ENCODE results near the gene HEBP2. TPM values are rescaled to one million over a fixed set of nuclear protein-coding genes. Genes with fewer than 3 reads are reported as not detected.

Gene HEBP2
- total and polyA plus RNA-seq, 7 donors, result 19.6 to 133 (median 83.9) TPM

DNA sequence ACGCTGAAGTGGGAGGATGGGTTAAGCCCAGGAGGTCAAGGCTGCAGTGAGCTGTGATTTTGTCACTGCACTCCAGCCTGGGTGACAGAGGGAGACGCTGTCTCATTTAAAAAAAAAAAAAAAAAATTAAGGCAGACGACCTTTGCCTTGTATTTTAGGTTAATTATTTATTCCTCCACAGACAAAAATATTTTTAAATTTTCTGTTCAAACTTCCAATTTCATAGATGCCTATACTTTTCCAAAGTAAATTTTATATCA lies 32.6 kb upstream of the HEBP2 start:
- WGBS, 3 donors, result 47 to 52% (median 49%) methylated on average over 3 of the region's 3 CpGs
- intact Hi-C loops (cut with DNase I), result no loop called here
- Histone ChIP-seq H3K4me3 (no peak overlapping the region), H3K27me3 (ENCODE audit: insufficient read depth in 3 of 3, low read length in 2 of 3) (no peaks in the 10 kb centered on the region), H3K36me3 (ENCODE audit: insufficient read depth in 1 of 2, low read depth in 1 of 2) (no peaks in the 10 kb centered on the region), H3K27ac (no peak overlapping the region), H3K9me3 (no peaks in the 10 kb centered on the region), H3K4me1 (no peaks in the 10 kb centered on the region)
- TF ChIP-seq, protein P1, sequence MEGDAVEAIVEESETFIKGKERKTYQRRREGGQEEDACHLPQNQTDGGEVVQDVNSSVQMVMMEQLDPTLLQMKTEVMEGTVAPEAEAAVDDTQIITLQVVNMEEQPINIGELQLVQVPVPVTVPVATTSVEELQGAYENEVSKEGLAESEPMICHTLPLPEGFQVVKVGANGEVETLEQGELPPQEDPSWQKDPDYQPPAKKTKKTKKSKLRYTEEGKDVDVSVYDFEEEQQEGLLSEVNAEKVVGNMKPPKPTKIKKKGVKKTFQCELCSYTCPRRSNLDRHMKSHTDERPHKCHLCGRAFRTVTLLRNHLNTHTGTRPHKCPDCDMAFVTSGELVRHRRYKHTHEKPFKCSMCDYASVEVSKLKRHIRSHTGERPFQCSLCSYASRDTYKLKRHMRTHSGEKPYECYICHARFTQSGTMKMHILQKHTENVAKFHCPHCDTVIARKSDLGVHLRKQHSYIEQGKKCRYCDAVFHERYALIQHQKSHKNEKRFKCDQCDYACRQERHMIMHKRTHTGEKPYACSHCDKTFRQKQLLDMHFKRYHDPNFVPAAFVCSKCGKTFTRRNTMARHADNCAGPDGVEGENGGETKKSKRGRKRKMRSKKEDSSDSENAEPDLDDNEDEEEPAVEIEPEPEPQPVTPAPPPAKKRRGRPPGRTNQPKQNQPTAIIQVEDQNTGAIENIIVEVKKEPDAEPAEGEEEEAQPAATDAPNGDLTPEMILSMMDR (IDR thresholded peaks at IDR 0.05), result no peak
- ATAC-seq (no peak), DNase-seq (no peak)

DNA sequence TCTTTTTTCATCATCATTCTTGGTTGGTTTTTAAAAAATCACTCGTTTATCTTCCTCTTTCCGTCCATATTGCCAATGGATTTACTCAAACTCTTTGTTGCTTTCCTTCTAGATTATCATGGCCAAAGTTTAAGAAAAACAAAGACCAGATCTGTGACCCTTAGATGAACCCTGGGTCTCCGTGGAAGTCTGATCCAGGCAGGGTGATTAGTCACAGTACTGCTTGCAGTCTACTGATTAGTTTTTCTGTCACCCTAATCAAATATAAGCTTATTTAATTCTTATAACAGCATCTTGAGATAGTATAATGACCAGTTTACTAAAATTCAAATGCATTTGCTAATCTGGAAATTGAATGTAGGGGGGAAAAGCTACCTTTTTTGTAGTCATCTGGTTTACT lies 32.3 kb upstream of the HEBP2 start:
- Histone ChIP-seq H3K9me3 (no peaks in the 10 kb centered on the region), H3K4me1 (no peaks in the 10 kb centered on the region), H3K27me3 (ENCODE audit: insufficient read depth in 3 of 3, low read length in 2 of 3) (no peaks in the 10 kb centered on the region), H3K27ac (no peak overlapping the region), H3K4me3 (no peak overlapping the region), H3K36me3 (ENCODE audit: insufficient read depth in 1 of 2, low read depth in 1 of 2) (no peaks in the 10 kb centered on the region)
- ATAC-seq (no peak), DNase-seq (no peak)
- WGBS, 3 donors, result 24 to 32% (median 28%) methylated on average over 3 of the region's 3 CpGs
- intact Hi-C loops (cut with DNase I), result no loop called here
- TF ChIP-seq, protein P1 (IDR thresholded peaks at IDR 0.05), result no peak

DNA sequence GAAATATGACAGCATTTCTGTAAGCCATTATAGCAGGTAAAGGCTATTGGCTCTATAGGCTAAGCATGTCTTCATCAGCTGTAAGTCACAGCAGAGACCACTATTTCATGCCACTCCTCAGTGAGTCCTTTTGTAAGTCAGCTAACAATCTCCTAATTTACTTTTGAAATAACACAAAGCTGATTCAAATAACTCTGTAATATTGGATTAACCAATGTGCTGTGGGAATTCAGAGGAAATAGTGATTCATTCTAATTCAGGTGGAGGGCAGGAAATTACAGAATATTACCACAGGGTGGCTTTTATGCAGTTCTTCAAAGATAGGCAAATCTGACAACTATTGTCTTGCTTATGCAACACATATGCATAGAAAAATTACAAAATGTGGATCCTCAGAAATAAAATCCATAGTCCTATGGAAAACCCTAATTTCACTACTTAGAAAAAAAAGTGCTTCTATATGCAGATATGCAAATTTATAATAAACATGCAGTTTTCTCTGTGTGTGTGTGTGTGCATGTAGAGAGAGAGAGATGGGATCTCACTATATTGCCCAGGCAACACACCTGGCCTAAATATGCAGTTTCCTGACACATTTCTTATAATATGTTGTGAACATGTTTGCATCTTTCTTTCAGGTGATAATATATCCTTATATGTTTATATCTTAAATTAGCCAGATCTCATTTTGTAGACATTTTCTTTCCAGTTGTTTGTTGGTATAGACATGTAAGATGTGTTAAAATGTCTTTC lies 31.1 kb upstream of the HEBP2 start:
- ATAC-seq (no peak), DNase-seq (no peak)
- Histone ChIP-seq H3K36me3 (ENCODE audit: insufficient read depth in 1 of 2, low read depth in 1 of 2) (no peaks in the 10 kb centered on the region), H3K9me3 (no peaks in the 10 kb centered on the region), H3K4me3 (no peak overlapping the region), H3K27ac (no peak overlapping the region), H3K27me3 (ENCODE audit: insufficient read depth in 3 of 3, low read length in 2 of 3) (no peaks in the 10 kb centered on the region), H3K4me1 (no peaks in the 10 kb centered on the region)
- TF ChIP-seq, protein P1 (IDR thresholded peaks at IDR 0.05), result peak; percentile 12
- intact Hi-C loops (cut with DNase I), result no loop called here

DNA sequence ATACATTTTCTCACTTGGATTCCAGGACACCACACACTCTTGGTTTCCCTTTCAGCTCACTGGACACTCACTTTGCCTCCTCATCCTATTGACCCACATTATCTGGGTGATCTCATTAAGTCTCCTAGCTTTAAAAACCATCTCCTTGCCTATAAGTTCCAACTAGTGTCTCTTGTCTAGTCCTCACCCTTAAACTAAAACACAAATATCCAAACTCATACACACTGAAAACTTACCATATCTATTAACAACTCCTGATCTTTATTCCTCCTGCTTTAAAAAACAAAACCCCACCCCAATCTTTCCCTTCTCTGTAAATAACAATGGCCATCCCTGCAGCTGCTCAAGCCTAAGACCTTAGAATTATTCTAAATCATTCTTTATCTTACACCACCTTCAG lies 29.8 kb upstream of the HEBP2 start:
- H3K27ac ChIP-seq, result no peak overlapping the region
- intact Hi-C loops (cut with DNase I), result no loop called here
- H3K27me3 ChIP-seq (ENCODE audit: insufficient read depth in 3 of 3, low read length in 2 of 3), result no peaks in the 10 kb centered on the region
- H3K4me1 ChIP-seq, result no peaks in the 10 kb centered on the region
- TF ChIP-seq, protein P1 (IDR thresholded peaks at IDR 0.05), result no peak
- H3K9me3 ChIP-seq, result no peaks in the 10 kb centered on the region
- DNase-seq, result no peak
- H3K36me3 ChIP-seq (ENCODE audit: insufficient read depth in 1 of 2, low read depth in 1 of 2), result no peaks in the 10 kb centered on the region
- no peak overlapping the region for H3K4me3 ChIP-seq
- no peak for ATAC-seq

DNA sequence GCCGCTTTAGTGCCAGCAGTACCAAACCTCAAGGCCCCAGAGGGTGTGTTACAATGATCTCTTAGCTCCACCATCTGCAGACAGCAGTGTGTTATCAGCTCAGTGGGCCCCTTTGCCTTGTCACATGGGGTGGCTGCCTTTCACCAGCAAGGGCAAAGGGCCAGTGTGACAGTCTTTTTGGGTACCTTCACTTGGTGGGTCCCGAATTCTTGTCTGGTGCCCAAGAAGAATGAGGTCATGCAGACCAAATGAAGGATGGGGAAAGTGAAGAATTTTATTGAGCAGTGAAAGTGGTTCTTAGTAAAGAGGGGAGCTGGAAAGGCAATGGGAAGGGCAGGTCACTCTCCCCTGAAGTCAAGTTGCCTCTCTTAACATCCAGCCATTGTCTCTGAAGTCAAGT lies 29.2 kb upstream of the HEBP2 start:
- intact Hi-C loops (cut with DNase I), result no loop called here
- TF ChIP-seq, protein P1 (IDR thresholded peaks at IDR 0.05), result no peak
- WGBS, 3 donors, result 82 to 89% (median 84%) methylated on average over 2 of the region's 2 CpGs
- no peak for DNase-seq
- no peak overlapping the region for H3K4me3 ChIP-seq
- no peak overlapping the region for H3K27ac ChIP-seq
- no peaks in the 10 kb centered on the region for H3K9me3 ChIP-seq
- H3K36me3 ChIP-seq (ENCODE audit: insufficient read depth in 1 of 2, low read depth in 1 of 2), result no peaks in the 10 kb centered on the region
- H3K27me3 ChIP-seq (ENCODE audit: insufficient read depth in 3 of 3, low read length in 2 of 3), result no peaks in the 10 kb centered on the region
- H3K4me1 ChIP-seq, result no peaks in the 10 kb centered on the region
- ATAC-seq, result no peak

Data from psoas muscle (tissue), 8 donors.